Measurements from ENCODE around the gene PLA2R1.

DNA sequence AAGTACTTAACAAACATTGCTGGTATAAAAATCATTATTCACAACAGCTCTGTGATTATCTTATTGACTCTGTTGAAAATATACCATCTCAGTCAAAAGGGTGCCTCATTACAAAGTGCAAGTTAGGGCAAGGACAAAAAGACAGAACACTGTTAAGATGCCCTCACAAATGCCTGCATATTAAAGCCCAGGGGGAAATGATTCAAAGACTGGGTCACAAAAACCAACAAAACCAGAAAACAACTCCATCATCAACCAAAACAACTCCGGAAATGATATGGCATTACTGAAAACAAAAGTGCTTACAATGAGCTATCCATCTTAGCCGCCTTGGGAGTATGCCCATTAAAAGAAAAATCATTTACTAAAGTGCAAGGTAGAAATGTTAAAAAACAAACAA, 9.9 kb downstream of the PLA2R1 start:
- TF ChIP-seq CTCF (conservative IDR thresholded peaks at IDR 0.05; ENCODE audit: low read depth, low read length) (no peak), EZH2 (IDR thresholded peaks at IDR 0.05; ENCODE audit: borderline replicate concordance, low read depth, low read length, poor library complexity, severe bottlenecking) (no peak)
